Nephron (organoid): ENCODE measurements around the gene NOL7.

Source experiments
- H3K27ac Mint-ChIP-seq, 3 experiments: 2 replicates each; pipeline ENCODE4 v1.8.0; 2020; ENCODE audit warnings: mixed read lengths in 3 of 3, mild to moderate bottlenecking in 2 of 3, moderate library complexity in 1 of 3
- H3K27me3 Mint-ChIP-seq: 2 replicates; pipeline ENCODE4 v1.8.0; 2021; ENCODE audit warnings: low read depth, mild to moderate bottlenecking, moderate library complexity, mixed read lengths
- H3K36me3 Mint-ChIP-seq: 2 replicates; pipeline ENCODE4 v1.8.0; 2020; ENCODE audit warnings: low read depth, mixed read lengths
- H3K4me1 Mint-ChIP-seq: 2 replicates; pipeline ENCODE4 v1.8.0; 2020; ENCODE audit warnings: mixed read lengths
- H3K4me3 Mint-ChIP-seq, 3 experiments: 2 replicates each; pipeline ENCODE4 v1.8.0; 2020; ENCODE audit warnings: mild to moderate bottlenecking in 3 of 3, mixed read lengths in 3 of 3, moderate library complexity in 2 of 3
- H3K9me3 Mint-ChIP-seq: 2 replicates; pipeline ENCODE4 v1.8.0; 2020; ENCODE audit warnings: mixed read lengths
- CTCF ChIP-seq, 3 experiments: fragments of 200-600 bp; sonication (generic); IDR thresholded peaks; one replicate each; pipeline ENCODE4 v1.5.0; 2021; ENCODE audit warnings: antibody characterized with exemption in 3 of 3; ENCODE audit not compliant: unreplicated experiment in 3 of 3

NOL7 gene

DNA sequence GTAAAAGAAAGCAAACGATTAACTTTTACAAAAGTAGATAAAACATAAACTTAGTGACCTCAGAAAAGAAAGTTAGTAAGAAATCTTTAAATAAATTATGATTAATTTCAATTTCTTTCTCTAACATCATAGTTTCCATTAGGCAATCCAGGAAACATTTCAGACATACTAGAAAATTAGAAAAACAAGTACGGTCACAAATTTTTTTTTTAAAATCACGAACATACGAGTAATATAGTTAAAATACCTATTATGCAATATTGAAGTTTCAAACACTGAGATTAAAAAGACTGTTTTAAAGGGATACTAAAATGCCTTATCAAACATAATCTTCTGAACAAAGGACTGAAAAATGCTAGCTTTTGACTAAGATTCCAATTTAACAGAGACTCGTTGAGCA is 26.2 kb downstream of the NOL7 start:
- Mint-ChIP-seq H3K4me1 (no peaks in the 10 kb centered on the region), H3K27me3 (no peaks in the 10 kb centered on the region), H3K9me3 (no peaks in the 10 kb centered on the region), H3K36me3 (peaks cover 50% of the 10 kb centered on the region), H3K4me3 (no peak overlapping the region), H3K27ac (no peak overlapping the region)
- no peak for TF ChIP-seq CTCF (IDR thresholded peaks at IDR 0.05; ENCODE audit: unreplicated experiment in 3 of 3)

- Mint-ChIP-seq H3K27ac (no peak overlapping the region), H3K27me3 (no peaks in the 10 kb centered on the region), H3K9me3 (no peaks in the 10 kb centered on the region), H3K36me3 (peaks cover 36% of the 10 kb centered on the region), H3K4me3 (no peak overlapping the region), H3K4me1 (no peaks in the 10 kb centered on the region)
- TF ChIP-seq CTCF (IDR thresholded peaks at IDR 0.05; ENCODE audit: unreplicated experiment in 3 of 3): no peak
Observed at GRCh38 chr6:13643125-13643524, 28.0 kb downstream of the NOL7 start.

- Mint-ChIP-seq H3K4me3 (no peak overlapping the region), H3K9me3 (no peaks in the 10 kb centered on the region), H3K4me1 (no peaks in the 10 kb centered on the region), H3K27me3 (no peaks in the 10 kb centered on the region), H3K36me3 (peaks cover 28% of the 10 kb centered on the region), H3K27ac (no peak overlapping the region)
- no peak for TF ChIP-seq CTCF (IDR thresholded peaks at IDR 0.05; ENCODE audit: unreplicated experiment in 3 of 3)
Observed at GRCh38 chr6:13648850-13649249, 33.7 kb downstream of the NOL7 start.

DNA sequence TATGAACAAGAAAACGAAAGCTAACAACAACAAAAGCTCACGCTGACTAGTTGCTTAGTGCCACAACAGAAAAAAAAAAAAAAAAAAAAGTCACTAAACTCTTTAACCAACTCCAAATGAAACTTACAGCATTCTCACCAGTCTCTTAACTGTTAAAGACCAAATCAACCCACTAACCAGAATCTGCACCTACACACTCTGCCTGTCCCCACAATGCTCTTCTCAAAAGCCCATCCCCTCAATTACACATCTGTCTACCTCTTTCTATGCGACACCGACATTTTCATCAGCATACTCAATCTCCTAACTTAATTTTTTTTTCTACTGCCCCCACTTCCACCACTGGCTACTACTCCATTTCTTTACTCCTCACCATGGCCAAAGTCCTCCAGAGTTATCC is 34.3 kb downstream of the NOL7 start:
- no peaks in the 10 kb centered on the region for H3K27me3 Mint-ChIP-seq
- no peaks in the 10 kb centered on the region for H3K4me1 Mint-ChIP-seq
- TF ChIP-seq CTCF (IDR thresholded peaks at IDR 0.05; ENCODE audit: unreplicated experiment in 3 of 3): no peak
- no peak overlapping the region for H3K27ac Mint-ChIP-seq
- H3K9me3 Mint-ChIP-seq: no peaks in the 10 kb centered on the region
- peaks cover 28% of the 10 kb centered on the region for H3K36me3 Mint-ChIP-seq
- no peak overlapping the region for H3K4me3 Mint-ChIP-seq

DNA sequence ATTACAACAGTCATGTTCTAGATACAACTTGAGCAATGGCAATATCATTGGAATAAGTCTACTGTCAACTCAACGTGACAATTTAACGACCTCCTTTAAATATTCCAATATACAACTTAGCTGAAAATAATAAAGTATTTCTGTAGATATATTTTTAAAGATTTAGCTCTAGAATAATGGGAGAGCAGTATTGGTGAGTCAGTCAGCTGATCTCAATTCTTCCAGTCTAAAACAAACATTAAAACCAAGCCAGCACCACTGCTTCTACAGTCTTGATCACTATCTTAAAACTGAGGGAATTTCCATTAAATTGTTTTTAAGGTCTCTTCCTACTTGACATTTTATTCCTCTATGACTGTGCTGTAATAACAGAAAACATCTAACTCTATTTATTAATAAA is 38.2 kb downstream of the NOL7 start:
- TF ChIP-seq CTCF (IDR thresholded peaks at IDR 0.05; ENCODE audit: unreplicated experiment in 3 of 3): no peak
- no peak overlapping the region for H3K27ac Mint-ChIP-seq

DNA sequence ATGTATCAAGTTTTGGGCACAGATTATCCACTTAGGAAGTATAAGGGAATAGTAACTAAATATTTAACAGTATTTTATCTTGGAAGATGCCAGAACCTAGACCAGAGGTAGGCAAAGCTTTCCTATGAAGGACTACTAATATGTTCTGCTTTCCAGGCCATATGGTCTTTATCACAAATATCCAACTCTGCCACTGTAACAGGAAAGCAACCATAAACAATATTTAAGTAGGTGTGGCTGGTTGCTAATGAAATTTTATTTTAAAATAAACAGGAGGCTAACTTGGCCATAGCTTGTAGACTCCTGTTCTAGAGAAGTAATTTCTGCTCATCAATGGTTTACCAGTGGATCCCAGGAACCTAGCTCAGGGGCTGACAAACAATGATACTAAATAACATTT is 39.4 kb downstream of the NOL7 start:
- Mint-ChIP-seq H3K9me3 (no peaks in the 10 kb centered on the region), H3K4me1 (peaks cover 18% of the 10 kb centered on the region), H3K27me3 (no peaks in the 10 kb centered on the region), H3K36me3 (peaks cover 23% of the 10 kb centered on the region), H3K4me3 (no peak overlapping the region), H3K27ac (no peak overlapping the region)
- TF ChIP-seq CTCF (IDR thresholded peaks at IDR 0.05; ENCODE audit: unreplicated experiment in 3 of 3): no peak

More for the DNA sequence above, 38.2 kb downstream of the NOL7 start:
- no peak overlapping the region for H3K4me3 Mint-ChIP-seq
- no peaks in the 10 kb centered on the region for H3K9me3 Mint-ChIP-seq
- H3K4me1 Mint-ChIP-seq: peaks cover 11% of the 10 kb centered on the region
- no peaks in the 10 kb centered on the region for H3K27me3 Mint-ChIP-seq
- H3K36me3 Mint-ChIP-seq: peaks cover 28% of the 10 kb centered on the region
